ENCODE measurements around the gene SERINC4. TPM values are rescaled to one million over a fixed set of nuclear protein-coding genes. Genes with fewer than 3 reads are reported as not detected.

Gene SERINC4
- total and polyA plus RNA-seq, 10 of the 15 experiments (the other 5 are each of a cell fraction or from before 2014, with no cell fraction given), result 0.06 to 0.96 (median 0.26) TPM; not detected in 1

DNA sequence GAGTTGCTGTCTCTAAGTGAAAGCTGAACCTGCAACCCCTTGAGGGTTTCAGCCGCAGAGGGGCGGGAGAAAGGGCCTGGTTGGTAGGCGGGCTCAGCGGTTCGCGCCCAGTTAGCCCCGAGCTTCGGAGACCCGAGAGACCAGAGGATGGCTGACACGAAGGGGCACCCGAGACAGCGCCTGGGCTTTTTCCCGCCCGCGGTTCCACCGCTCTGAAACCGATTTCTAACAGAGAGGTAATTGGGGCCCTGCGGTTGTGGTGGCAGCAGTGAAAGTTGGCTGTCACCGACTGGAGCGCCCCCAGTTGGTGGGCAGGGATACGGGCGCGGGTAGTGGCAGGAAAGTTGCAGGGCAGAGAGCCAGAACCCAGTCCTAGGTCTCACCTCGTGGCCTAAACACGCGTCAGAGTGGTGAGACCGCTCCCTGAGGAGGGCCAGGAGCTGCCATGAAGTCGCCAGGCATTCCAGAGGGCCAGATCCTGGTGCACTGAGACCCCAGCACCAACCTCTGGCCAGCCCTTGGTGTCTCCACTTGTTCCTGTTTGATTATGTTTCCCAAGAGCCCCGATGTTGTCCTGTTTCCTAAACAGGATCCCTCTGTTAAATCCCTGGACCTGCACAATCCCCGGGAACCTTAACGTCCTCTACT, 22.6 kb downstream of the SERINC4 start (continued):
- TF ChIP-seq SUPT20H (IDR thresholded peaks at IDR 0.05; ENCODE audit: borderline replicate concordance, control insufficient read depth, low read depth, low read length) (no peak), ASH2L (IDR thresholded peaks at IDR 0.05; ENCODE audit: borderline replicate concordance, low read depth) (no peak), DPF2 (IDR thresholded peaks at IDR 0.05) (peak; percentile 91), HDGF (IDR thresholded peaks at IDR 0.05) (0 out of 2 replicates have a peak, but pooled peaks have one; percentile 19), ETV6 (conservative IDR thresholded peaks at IDR 0.05 in 1 of 2, IDR thresholded peaks at IDR 0.05 in 1 of 2; ENCODE audit: borderline replicate concordance in 1 of 2, low read depth in 1 of 2) (peak in 1 of 2 experiments; percentile 48; a peak in 1 of 4 replicates), NRF1 (conservative IDR thresholded peaks at IDR 0.05; ENCODE audit: low read depth, low read length) (no peak), WRNIP1 (IDR thresholded peaks at IDR 0.05; ENCODE audit: borderline replicate concordance, low read depth, low read length) (no peak), ZNF24 (IDR thresholded peaks at IDR 0.05) (no peak; the same call in 1 of the 2 replicates), SUZ12 (IDR thresholded peaks at IDR 0.05; ENCODE audit: unreplicated experiment) (no peak), EED (IDR thresholded peaks at IDR 0.05; ENCODE audit: low read depth) (peak; percentile 90), MYB (IDR thresholded peaks at IDR 0.05; ENCODE audit: borderline replicate concordance, low read depth, low read length) (no peak), CHD4 (IDR thresholded peaks at IDR 0.05) (no peak), IRF4 (IDR thresholded peaks at IDR 0.05; ENCODE audit: low read depth, low read length) (no peak; the same call in 1 of the 2 replicates), SMARCA5 (IDR thresholded peaks at IDR 0.05) (peak; percentile 90; the same call in 1 of the 2 replicates), SMC3 (IDR thresholded peaks at IDR 0.05; ENCODE audit: borderline replicate concordance, low read length) (no peak; the same call in 1 of the 2 replicates), TBL1XR1 (IDR thresholded peaks at IDR 0.05; ENCODE audit: low read depth, low read length) (peak; percentile 75), NFYB (IDR thresholded peaks at IDR 0.05; ENCODE audit: insufficient read depth, low read depth, low read length) (peak; percentile 68), RFX5 (IDR thresholded peaks at IDR 0.05; ENCODE audit: low read depth, low read length) (no peak)
- TF ChIP-seq, protein P1, sequence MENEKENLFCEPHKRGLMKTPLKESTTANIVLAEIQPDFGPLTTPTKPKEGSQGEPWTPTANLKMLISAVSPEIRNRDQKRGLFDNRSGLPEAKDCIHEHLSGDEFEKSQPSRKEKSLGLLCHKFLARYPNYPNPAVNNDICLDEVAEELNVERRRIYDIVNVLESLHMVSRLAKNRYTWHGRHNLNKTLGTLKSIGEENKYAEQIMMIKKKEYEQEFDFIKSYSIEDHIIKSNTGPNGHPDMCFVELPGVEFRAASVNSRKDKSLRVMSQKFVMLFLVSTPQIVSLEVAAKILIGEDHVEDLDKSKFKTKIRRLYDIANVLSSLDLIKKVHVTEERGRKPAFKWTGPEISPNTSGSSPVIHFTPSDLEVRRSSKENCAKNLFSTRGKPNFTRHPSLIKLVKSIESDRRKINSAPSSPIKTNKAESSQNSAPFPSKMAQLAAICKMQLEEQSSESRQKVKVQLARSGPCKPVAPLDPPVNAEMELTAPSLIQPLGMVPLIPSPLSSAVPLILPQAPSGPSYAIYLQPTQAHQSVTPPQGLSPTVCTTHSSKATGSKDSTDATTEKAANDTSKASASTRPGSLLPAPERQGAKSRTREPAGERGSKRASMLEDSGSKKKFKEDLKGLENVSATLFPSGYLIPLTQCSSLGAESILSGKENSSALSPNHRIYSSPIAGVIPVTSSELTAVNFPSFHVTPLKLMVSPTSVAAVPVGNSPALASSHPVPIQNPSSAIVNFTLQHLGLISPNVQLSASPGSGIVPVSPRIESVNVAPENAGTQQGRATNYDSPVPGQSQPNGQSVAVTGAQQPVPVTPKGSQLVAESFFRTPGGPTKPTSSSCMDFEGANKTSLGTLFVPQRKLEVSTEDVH (IDR thresholded peaks at IDR 0.05; ENCODE audit: low read depth, partially characterized antibody), result peak; percentile 72
- TF ChIP-seq, protein P2, sequence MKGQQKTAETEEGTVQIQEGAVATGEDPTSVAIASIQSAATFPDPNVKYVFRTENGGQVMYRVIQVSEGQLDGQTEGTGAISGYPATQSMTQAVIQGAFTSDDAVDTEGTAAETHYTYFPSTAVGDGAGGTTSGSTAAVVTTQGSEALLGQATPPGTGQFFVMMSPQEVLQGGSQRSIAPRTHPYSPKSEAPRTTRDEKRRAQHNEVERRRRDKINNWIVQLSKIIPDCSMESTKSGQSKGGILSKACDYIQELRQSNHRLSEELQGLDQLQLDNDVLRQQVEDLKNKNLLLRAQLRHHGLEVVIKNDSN (IDR thresholded peaks at IDR 0.05; ENCODE audit: borderline replicate concordance, extremely low read length, insufficient read depth, low read depth, low read length), result no peak
- TF ChIP-seq, protein P3, sequence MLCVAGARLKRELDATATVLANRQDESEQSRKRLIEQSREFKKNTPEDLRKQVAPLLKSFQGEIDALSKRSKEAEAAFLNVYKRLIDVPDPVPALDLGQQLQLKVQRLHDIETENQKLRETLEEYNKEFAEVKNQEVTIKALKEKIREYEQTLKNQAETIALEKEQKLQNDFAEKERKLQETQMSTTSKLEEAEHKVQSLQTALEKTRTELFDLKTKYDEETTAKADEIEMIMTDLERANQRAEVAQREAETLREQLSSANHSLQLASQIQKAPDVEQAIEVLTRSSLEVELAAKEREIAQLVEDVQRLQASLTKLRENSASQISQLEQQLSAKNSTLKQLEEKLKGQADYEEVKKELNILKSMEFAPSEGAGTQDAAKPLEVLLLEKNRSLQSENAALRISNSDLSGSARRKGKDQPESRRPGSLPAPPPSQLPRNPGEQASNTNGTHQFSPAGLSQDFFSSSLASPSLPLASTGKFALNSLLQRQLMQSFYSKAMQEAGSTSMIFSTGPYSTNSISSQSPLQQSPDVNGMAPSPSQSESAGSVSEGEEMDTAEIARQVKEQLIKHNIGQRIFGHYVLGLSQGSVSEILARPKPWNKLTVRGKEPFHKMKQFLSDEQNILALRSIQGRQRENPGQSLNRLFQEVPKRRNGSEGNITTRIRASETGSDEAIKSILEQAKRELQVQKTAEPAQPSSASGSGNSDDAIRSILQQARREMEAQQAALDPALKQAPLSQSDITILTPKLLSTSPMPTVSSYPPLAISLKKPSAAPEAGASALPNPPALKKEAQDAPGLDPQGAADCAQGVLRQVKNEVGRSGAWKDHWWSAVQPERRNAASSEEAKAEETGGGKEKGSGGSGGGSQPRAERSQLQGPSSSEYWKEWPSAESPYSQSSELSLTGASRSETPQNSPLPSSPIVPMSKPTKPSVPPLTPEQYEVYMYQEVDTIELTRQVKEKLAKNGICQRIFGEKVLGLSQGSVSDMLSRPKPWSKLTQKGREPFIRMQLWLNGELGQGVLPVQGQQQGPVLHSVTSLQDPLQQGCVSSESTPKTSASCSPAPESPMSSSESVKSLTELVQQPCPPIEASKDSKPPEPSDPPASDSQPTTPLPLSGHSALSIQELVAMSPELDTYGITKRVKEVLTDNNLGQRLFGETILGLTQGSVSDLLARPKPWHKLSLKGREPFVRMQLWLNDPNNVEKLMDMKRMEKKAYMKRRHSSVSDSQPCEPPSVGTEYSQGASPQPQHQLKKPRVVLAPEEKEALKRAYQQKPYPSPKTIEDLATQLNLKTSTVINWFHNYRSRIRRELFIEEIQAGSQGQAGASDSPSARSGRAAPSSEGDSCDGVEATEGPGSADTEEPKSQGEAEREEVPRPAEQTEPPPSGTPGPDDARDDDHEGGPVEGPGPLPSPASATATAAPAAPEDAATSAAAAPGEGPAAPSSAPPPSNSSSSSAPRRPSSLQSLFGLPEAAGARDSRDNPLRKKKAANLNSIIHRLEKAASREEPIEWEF (IDR thresholded peaks at IDR 0.05; ENCODE audit: insufficient replicate concordance, low read depth, low read length), result no peak
